SK-N-SH treated with all-trans-retinoic acid at 6 μM for 48 hours (cell line): Measurements from ENCODE around the gene MUC20.

Experiments used
- ESRRG ChIP-seq: fragments of 250-450 bp; sonication (Bioruptor Pico); IDR thresholded peaks from 2 replicates; pipeline ENCODE4 v1.6.1; 2021; ENCODE audit warnings: mild to moderate bottlenecking
- GLIS3 ChIP-seq: fragments of 250-450 bp; sonication (Bioruptor Pico); IDR thresholded peaks from 2 replicates; pipeline ENCODE4 v1.5.0; 2020; ENCODE audit warnings: mild to moderate bottlenecking, moderate library complexity
- ISL1 ChIP-seq: fragments of 250-450 bp; sonication (Bioruptor Pico); IDR thresholded peaks from 2 replicates; pipeline ENCODE4 v2.1.2; 2022; ENCODE audit warnings: mild to moderate bottlenecking, moderate library complexity
- PATZ1 ChIP-seq: fragments of 250-450 bp; sonication (Bioruptor Pico); IDR thresholded peaks from 2 replicates; pipeline ENCODE4 v1.8.0; 2020; ENCODE audit warnings: mild to moderate bottlenecking, moderate library complexity, borderline replicate concordance
- PPARA ChIP-seq: fragments of 250-450 bp; sonication (Bioruptor Pico); IDR thresholded peaks from 2 replicates; pipeline ENCODE4 v1.5.0; 2020; ENCODE audit warnings: mild to moderate bottlenecking, borderline replicate concordance
- TCF4 ChIP-seq: fragments of 250-450 bp; sonication (Bioruptor Pico); IDR thresholded peaks from 2 replicates; pipeline ENCODE4 v1.8.0; 2021; ENCODE audit warnings: mild to moderate bottlenecking, moderate library complexity, borderline replicate concordance
- TOX ChIP-seq: fragments of 250-450 bp; sonication (Bioruptor Pico); IDR thresholded peaks from 2 replicates; pipeline ENCODE4 v1.8.0; 2021; ENCODE audit warnings: mild to moderate bottlenecking, moderate library complexity, borderline replicate concordance
- ZFP3 ChIP-seq: fragments of 250-450 bp; sonication (Bioruptor Pico); IDR thresholded peaks from 2 replicates; pipeline ENCODE4 v1.5.0; 2020; ENCODE audit warnings: mild to moderate bottlenecking, moderate library complexity
- ZNF70 ChIP-seq: fragments of 450-650 bp; formaldehyde crosslinking; IDR thresholded peaks from 2 replicates; pipeline ENCODE4 v1.5.0; 2020; ENCODE audit warnings: mild to moderate bottlenecking, moderate library complexity
- TF ChIP-seq, protein P1 (sequence below): fragments of 250-450 bp; sonication (Bioruptor Pico); IDR thresholded peaks from 2 replicates; pipeline ENCODE4 v1.5.1; 2020; ENCODE audit warnings: low read depth, mild to moderate bottlenecking, moderate library complexity

- TF ChIP-seq, protein P1, sequence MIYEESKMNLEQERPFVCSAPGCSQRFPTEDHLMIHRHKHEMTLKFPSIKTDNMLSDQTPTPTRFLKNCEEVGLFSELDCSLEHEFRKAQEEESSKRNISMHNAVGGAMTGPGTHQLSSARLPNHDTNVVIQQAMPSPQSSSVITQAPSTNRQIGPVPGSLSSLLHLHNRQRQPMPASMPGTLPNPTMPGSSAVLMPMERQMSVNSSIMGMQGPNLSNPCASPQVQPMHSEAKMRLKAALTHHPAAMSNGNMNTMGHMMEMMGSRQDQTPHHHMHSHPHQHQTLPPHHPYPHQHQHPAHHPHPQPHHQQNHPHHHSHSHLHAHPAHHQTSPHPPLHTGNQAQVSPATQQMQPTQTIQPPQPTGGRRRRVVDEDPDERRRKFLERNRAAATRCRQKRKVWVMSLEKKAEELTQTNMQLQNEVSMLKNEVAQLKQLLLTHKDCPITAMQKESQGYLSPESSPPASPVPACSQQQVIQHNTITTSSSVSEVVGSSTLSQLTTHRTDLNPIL: no peak
- TF ChIP-seq ZNF70 (CRISPR knock-in tag) (no peak), PPARA (CRISPR knock-in tag) (no peak), PATZ1 (CRISPR knock-in tag) (no peak), ISL1 (CRISPR knock-in tag) (no peak), ZFP3 (no peak), GLIS3 (CRISPR knock-in tag) (no peak), TOX (CRISPR knock-in tag) (no peak), TCF4 (CRISPR knock-in tag) (no peak), ESRRG (CRISPR knock-in tag) (no peak)
Observed at GRCh38 chr3:195746346-195746745, 25.6 kb downstream of the MUC20 start.
